Endothelial cell (in vitro differentiated cells): ENCODE measurements around the gene C15orf62. TPM values are rescaled to one million over a fixed set of nuclear protein-coding genes. Genes with fewer than 3 reads are reported as not detected.

ENCODE experiments used
- DNase-seq: peaks from one replicate; pipeline ENCODE4 v3.0.0; 2021; ENCODE audit warnings: low spot score
- H3K27ac Mint-ChIP-seq: one replicate; pipeline ENCODE4 v1.8.0; 2021; ENCODE audit warnings: mixed read lengths, inconsistent platforms; ENCODE audit not compliant: unreplicated experiment
- H3K27me3 Mint-ChIP-seq: one replicate; pipeline ENCODE4 v1.8.0; 2021; ENCODE audit warnings: mild to moderate bottlenecking, moderate library complexity, mixed read lengths, inconsistent platforms; ENCODE audit not compliant: unreplicated experiment
- H3K36me3 Mint-ChIP-seq: one replicate; pipeline ENCODE4 v1.8.0; 2021; ENCODE audit warnings: mild to moderate bottlenecking, low read depth, mixed read lengths, inconsistent platforms; ENCODE audit not compliant: unreplicated experiment
- H3K4me1 Mint-ChIP-seq: one replicate; pipeline ENCODE4 v1.8.0; 2021; ENCODE audit warnings: mild to moderate bottlenecking, mixed read lengths, inconsistent platforms; ENCODE audit not compliant: unreplicated experiment
- H3K4me3 Mint-ChIP-seq: one replicate; pipeline ENCODE4 v1.8.0; 2021; ENCODE audit warnings: mild to moderate bottlenecking, mixed read lengths, inconsistent platforms; ENCODE audit not compliant: unreplicated experiment
- H3K9me3 Mint-ChIP-seq: one replicate; pipeline ENCODE4 v1.8.0; 2021; ENCODE audit warnings: mixed read lengths, inconsistent platforms; ENCODE audit not compliant: unreplicated experiment
- total RNA-seq: library from RNA; stranded (reverse); fragmentation: NEBNext Ultra II Directional; extraction: Animal tissue kit (Norgen Biotek cat#: 25700); gene quantifications from one replicate; pipeline ENCODE4 v1.2.1, GENCODE V29; 2021; ENCODE audit not compliant: unreplicated experiment
- TF ChIP-seq, protein P1 (sequence below): fragments of 200-600 bp; sonication (generic); IDR thresholded peaks from one replicate; pipeline ENCODE4 v1.5.0; 2021; ENCODE audit warnings: antibody characterized with exemption; ENCODE audit not compliant: unreplicated experiment

Gene C15orf62
- total RNA-seq, 1 donor from 2014 or later = not detected

DNA sequence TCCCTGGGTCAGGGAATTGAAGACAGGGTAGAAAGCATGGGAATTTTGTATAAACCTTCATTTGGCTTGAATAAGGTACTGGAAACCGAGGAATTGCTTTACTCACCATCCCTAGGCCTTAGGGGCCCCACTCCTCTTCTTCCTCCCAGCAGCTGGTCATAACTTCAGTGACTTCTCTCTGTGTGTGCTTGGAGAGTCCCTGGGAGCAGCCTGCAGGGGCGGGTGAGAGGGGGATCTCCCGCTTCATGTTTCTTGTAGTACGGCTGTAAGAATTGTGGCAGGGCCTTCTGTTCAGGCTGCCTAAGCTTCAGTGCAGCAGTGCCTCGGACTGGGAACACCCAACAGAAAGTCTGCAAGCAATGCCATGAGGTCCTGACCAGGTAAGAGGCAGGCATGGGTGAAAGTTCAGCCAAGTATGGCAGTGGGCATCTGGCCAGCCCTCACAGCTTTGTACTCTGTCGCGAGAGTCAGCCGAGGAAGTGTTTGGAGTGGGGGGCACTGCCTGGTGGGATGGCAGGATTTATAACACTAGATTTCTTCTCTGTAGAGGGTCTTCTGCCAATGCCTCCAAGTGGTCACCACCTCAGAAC is 39.2 kb downstream of the C15orf62 start:
- TF ChIP-seq, protein P1, sequence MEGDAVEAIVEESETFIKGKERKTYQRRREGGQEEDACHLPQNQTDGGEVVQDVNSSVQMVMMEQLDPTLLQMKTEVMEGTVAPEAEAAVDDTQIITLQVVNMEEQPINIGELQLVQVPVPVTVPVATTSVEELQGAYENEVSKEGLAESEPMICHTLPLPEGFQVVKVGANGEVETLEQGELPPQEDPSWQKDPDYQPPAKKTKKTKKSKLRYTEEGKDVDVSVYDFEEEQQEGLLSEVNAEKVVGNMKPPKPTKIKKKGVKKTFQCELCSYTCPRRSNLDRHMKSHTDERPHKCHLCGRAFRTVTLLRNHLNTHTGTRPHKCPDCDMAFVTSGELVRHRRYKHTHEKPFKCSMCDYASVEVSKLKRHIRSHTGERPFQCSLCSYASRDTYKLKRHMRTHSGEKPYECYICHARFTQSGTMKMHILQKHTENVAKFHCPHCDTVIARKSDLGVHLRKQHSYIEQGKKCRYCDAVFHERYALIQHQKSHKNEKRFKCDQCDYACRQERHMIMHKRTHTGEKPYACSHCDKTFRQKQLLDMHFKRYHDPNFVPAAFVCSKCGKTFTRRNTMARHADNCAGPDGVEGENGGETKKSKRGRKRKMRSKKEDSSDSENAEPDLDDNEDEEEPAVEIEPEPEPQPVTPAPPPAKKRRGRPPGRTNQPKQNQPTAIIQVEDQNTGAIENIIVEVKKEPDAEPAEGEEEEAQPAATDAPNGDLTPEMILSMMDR = no peak
- Mint-ChIP-seq H3K27ac (no peak overlapping the region), H3K9me3 (no peaks in the 10 kb centered on the region)

DNA sequence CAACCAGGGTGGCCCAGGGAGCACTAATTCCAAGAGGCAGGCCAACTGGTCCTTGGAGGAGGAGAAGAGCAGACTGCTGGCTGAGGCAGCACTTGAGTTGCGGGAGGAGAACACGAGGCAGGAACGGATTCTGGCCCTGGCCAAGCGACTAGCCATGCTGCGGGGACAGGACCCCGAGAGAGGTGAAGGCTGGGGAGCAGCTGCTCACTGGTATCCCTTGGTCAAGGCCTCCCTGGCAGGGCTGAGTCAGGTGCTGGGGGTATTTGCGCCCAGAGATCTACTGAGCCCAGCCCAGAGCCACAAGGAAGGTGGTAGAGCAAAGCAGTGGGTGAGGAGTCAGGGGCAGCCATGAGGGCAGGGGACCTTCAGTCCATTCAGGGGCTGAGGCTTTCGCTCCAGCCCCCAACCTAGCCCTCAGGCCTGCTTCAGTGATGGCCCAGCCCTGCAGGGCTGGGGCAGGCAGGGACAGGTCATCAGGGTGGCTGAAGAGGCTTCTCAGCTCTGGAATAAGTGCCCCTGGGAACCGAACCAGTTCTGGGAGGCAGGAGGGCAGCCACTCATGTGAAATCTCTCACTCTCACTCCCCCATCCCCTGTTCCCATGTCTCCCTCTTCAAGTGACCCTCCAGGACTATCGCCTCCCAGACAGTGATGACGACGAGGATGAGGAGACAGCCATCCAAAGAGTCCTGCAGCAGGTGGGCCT is 43.1 kb downstream of the C15orf62 start:
- Mint-ChIP-seq H3K9me3 (no peaks in the 10 kb centered on the region), H3K27me3 (peaks cover 7% of the 10 kb centered on the region), H3K4me3 (no peak overlapping the region), H3K4me1 (peaks cover 11% of the 10 kb centered on the region), H3K36me3 (peaks cover 20% of the 10 kb centered on the region), H3K27ac (no peak overlapping the region)
- TF ChIP-seq, protein P1 = no peak
- no peak for DNase-seq

More for the DNA sequence above, 39.2 kb downstream of the C15orf62 start:
- peaks cover 13% of the 10 kb centered on the region for H3K4me1 Mint-ChIP-seq
- H3K27me3 Mint-ChIP-seq = peaks cover 13% of the 10 kb centered on the region
- H3K36me3 Mint-ChIP-seq = peaks cover 13% of the 10 kb centered on the region
- H3K4me3 Mint-ChIP-seq = no peak overlapping the region
- DNase-seq = no peak

DNA sequence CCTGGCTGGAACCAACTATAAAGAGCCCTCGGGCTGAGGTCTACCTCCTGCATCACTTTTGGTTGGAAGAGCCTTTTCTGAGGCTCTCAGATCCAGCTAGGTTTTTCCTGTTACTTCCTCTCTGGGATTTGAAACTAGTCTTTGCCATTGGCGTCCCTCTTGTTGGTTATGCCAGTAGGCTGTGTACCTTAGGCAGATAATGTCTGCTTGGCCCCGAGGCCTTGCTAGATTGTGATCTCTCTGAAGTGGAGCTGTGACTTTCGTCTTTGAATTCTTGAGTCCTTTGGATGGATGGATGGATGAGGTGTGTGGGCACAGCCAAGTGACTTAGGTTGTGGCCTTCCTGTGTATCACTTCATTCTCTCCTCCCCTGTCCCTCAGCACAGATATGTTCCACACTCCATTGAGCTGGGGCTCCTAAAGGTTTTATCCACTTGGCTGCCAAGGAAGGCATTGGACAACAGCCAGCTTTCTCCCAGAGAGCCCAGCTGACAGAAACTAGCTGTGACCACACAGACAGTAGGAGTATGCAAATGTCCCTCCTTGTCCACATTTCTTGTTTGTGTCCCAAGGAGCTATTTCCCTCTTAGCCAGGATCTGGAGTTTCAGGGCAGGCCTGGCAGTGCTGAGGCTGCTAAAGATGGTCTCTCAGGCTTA is 45.4 kb downstream of the C15orf62 start:
- H3K27ac Mint-ChIP-seq = no peak overlapping the region
- DNase-seq = no peak
- H3K4me1 Mint-ChIP-seq = peaks cover 5% of the 10 kb centered on the region
- H3K27me3 Mint-ChIP-seq = no peaks in the 10 kb centered on the region
- peaks cover 20% of the 10 kb centered on the region for H3K36me3 Mint-ChIP-seq
- TF ChIP-seq, protein P1 = no peak
- no peaks in the 10 kb centered on the region for H3K9me3 Mint-ChIP-seq
- H3K4me3 Mint-ChIP-seq = peak overlapping the region; percentile 26

DNA sequence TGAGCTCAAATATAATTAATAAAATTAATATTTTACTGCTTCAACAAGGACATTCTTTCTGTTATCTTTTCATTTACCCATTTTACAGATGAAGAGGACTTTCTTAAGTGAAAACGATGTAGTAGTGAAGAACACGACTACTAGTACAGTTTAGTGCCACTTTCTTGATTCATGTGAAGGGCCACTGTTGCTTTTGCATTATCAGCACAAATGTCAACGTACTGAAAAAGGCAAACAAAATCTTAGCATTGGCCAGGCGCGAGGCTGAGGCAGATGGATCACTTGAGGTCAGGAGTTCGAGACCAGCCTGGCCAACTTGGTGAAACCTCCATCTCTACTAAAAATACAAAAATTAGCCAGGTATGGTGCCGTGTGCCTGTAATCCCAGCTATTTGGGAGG is 49.3 kb downstream of the C15orf62 start:
- Mint-ChIP-seq H3K9me3 (no peaks in the 10 kb centered on the region), H3K36me3 (peaks cover 12% of the 10 kb centered on the region), H3K27ac (no peak overlapping the region), H3K27me3 (no peaks in the 10 kb centered on the region), H3K4me1 (peaks cover 7% of the 10 kb centered on the region), H3K4me3 (no peak overlapping the region)
- DNase-seq = no peak
- TF ChIP-seq, protein P1 = no peak

DNA sequence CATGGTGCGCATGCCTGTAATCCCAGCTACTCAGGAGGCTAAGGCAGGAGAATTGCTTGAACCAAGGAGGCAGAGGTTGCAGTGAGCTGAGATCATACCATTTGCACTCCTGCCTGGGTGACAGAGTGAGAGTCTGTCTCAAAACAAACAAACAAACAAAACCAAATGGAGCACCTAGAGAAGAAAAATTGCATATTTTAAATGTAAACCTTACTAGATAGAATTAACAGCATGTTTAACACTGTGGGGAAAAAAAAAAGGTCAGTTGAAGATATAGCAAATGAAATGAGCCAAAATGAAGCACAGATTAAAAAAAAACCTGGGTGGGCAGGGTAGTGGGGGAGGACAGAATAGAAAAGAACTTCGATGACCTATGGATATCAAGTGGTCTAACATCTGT is 51.4 kb downstream of the C15orf62 start:
- Mint-ChIP-seq H3K27me3 (no peaks in the 10 kb centered on the region), H3K36me3 (peaks cover under 1% of the 10 kb centered on the region), H3K27ac (no peak overlapping the region), H3K4me1 (peaks cover 7% of the 10 kb centered on the region), H3K9me3 (no peaks in the 10 kb centered on the region), H3K4me3 (no peak overlapping the region)
- TF ChIP-seq, protein P1 = no peak
- no peak for DNase-seq
